ENCODE data around the gene GRIK4.

The GRIK4 gene

DNA sequence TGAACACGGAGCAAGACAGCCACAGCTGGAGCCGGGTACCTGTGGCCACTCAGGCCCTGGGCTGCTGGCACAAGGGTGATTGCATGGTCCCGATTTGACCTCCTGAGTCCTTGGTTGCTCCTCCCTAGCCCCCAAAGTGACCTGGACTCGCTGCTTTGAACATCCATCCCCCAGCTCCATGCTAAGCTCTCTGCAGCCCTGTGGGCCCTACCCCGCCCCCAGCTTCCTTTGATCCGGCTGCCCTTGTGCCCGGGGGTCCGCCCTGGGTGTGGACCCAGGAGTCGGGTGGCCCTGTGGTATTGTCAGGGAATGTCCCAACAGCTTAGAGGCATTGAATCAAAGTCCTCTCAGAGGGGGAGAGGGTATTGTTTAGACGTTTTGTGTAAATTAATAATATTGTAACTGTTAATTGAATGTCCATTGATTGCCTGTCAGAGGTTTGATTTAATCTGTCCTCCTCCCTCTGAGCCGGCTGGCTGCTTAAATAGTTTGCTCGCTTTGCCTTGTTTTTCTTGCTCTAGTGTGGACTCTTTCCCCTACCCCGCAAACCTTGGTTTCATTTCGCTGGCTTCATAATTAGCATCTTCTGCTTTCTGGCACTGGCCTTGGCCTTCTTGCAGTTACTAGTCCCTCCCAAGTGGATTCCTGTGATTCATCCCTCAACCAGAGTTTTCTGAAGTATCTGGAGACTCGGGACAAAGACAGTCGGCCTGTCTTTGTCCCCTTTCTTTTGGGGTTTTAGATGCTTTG lies 20.7 kb downstream of the GRIK4 start:
- peak; percentile 77 for DNase-seq (ENCODE audit: low read depth)
- peak overlapping the region; percentile 39 for H3K4me3 ChIP-seq (ENCODE audit: low read length)
- TF ChIP-seq, protein P1, sequence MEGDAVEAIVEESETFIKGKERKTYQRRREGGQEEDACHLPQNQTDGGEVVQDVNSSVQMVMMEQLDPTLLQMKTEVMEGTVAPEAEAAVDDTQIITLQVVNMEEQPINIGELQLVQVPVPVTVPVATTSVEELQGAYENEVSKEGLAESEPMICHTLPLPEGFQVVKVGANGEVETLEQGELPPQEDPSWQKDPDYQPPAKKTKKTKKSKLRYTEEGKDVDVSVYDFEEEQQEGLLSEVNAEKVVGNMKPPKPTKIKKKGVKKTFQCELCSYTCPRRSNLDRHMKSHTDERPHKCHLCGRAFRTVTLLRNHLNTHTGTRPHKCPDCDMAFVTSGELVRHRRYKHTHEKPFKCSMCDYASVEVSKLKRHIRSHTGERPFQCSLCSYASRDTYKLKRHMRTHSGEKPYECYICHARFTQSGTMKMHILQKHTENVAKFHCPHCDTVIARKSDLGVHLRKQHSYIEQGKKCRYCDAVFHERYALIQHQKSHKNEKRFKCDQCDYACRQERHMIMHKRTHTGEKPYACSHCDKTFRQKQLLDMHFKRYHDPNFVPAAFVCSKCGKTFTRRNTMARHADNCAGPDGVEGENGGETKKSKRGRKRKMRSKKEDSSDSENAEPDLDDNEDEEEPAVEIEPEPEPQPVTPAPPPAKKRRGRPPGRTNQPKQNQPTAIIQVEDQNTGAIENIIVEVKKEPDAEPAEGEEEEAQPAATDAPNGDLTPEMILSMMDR (conservative IDR thresholded peaks at IDR 0.05; ENCODE audit: low read length) = no peak

DNA sequence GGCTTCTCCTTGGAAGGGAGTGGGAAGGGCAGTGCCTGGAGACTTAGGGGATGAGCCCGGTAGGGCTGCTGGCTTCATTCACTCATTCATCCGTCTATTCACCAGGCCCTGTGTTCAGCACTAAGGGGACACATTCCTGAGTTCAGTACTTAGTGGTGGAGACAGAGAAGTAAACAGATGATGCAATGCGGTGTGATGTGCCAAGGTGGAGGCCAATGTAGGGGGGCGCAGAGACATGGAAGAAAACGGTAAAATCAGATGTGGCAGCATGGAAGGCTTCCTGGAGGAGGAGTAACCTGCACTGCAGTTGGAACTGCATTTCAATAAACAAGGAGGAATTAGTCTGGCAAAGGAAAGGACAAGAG lies 21.3 kb downstream of the GRIK4 start:
- peak overlapping the region; percentile 39 for H3K4me3 ChIP-seq (ENCODE audit: low read length)
- TF ChIP-seq, protein P1 (conservative IDR thresholded peaks at IDR 0.05; ENCODE audit: low read length) = no peak
- peak; percentile 63 for DNase-seq (ENCODE audit: low read depth)

DNA sequence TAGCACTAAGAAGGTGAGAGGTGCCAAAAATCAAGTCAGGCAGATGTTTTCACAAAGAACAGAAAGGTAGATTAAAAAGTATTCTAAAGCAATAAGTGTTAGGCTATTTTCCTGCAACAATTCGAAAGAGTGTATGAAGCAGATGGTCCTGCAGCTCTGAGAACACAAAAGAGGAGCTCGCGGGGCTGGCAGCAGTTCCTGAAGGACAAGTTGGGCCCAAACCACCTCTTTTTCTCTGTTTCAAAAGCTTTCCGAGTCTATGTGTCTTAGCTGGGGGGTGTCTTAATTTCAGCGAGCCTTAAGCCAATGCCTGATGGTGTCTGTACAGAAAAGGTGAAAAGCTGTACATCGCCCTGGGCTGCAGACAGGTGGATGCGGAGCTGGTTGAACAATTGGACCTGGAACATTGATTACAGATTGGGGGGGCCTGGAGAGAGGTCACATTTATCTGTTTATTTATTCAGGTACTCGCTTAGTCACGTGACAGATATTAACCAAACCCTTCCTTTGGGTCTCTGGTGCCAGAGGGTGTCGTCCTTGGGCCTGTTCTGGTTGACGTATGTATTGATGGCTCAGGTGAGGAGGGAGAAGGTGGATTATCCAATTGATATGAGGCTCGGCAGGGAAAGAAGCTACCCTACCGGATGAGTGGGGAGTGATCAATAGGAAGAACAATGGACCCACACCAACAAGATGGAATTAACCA lies 24.7 kb downstream of the GRIK4 start:
- TF ChIP-seq, protein P1 (conservative IDR thresholded peaks at IDR 0.05; ENCODE audit: low read length) = no peak
- no peak overlapping the region for H3K4me3 ChIP-seq (ENCODE audit: low read length)
- no peak for DNase-seq (ENCODE audit: low read depth)

DNA sequence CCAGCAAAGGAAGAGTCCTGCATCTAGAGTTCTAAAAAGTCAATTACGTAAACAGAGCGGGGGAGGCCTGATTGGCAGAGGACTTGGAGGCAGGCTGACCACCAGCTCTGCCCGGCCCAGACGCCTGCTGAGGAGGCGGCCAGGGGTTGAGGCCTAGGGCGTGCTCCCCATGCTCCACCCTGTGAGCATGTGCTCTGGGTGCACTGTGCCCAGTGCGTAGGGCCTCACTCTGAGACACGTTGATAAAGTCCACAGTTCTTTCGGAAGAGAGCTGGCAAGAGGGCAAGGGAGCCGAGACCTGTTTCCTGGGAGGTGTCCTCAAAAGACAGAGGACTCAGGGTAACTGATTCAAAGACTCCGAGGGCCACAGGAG lies 25.2 kb downstream of the GRIK4 start:
- TF ChIP-seq, protein P1 (conservative IDR thresholded peaks at IDR 0.05; ENCODE audit: low read length) = no peak
- no peak for DNase-seq (ENCODE audit: low read depth)
- H3K4me3 ChIP-seq (ENCODE audit: low read length) = no peak overlapping the region

DNA sequence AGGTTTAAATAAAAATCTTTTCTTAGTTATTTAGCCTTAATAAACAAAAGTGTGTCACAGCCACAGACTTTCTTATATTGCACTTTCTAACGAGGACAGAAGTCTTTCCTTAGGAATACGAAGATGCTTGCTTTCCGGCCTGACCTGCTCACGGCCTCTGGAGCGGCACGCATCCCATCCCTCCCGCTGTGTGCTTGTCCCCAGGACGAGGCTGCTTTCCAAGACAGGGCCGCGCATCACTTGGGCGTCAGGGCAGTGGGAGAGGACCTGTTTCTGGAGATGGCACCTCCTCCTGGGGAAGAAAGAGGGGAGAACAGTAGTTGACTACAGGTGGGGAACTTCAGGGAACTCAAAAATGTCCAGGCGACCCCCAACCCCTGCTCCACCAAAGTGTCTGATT lies 26.4 kb downstream of the GRIK4 start:
- DNase-seq (ENCODE audit: low read depth) = no peak
- H3K4me3 ChIP-seq (ENCODE audit: low read length) = no peak overlapping the region
- TF ChIP-seq, protein P1 (conservative IDR thresholded peaks at IDR 0.05; ENCODE audit: low read length) = no peak

DNA sequence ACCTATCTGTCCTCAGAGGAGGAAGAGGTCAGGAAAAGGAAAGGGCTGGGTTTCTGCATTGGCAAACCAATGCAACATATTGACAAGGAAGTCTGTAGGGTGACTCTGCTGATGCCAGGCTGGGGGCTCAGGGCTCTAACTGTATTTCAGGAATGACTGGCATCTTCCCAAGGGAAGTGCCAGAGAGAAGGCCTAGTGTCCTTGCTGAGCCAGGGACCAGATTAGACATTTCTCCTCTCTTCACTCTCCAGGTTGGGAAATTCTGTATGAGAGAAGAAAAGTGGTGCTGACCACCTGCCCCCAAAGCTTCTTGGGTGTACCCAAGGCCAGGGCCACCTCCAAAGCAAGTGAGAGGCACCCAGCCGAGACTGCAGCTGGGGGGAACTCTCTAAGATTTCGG lies 27.2 kb downstream of the GRIK4 start:
- DNase-seq (ENCODE audit: low read depth) = no peak
- H3K4me3 ChIP-seq (ENCODE audit: low read length) = no peak overlapping the region
- TF ChIP-seq, protein P1 (conservative IDR thresholded peaks at IDR 0.05; ENCODE audit: low read length) = no peak
